Stimulated activated CD4-positive, alpha-beta T cell treated with anti-CD3 and anti-CD28 coated beads, TNF-alpha, amount 100 ng/mL, for 24 hours (primary cell): Measurements from ENCODE around the gene C14orf39.
"Not testable (repeated sequence)": the region's sequence is repeated elsewhere in the genome, so short reads cannot be mapped to it uniquely, and the experiment has no call there.

ENCODE experiments used
- DNase-seq, 3 experiments: peaks; one replicate each; pipeline ENCODE4 v3.0.0-alpha.2; 2020; ENCODE audit warnings: low read depth in 3 of 3

The C14orf39 gene

DNA sequence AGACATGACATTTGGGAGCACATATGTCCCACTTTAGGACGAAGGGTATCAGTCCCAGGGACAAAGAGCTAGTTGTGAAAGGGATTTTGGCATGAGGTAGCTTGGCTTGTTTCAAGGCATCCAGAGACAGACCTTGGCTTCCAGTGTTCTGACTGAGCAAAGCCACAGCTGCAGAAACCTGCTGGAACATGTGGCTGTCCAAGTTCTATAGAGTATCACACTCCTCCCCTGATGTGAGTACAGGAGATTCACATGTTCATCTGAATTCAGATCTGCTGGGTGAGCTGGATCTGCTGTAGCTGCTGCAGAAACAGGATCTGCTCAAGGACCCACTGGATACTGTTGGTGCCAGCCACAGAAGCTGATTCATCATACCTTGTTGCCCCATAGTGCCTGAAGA is 10.1 kb upstream of the C14orf39 start:
- DNase-seq: no peak

DNA sequence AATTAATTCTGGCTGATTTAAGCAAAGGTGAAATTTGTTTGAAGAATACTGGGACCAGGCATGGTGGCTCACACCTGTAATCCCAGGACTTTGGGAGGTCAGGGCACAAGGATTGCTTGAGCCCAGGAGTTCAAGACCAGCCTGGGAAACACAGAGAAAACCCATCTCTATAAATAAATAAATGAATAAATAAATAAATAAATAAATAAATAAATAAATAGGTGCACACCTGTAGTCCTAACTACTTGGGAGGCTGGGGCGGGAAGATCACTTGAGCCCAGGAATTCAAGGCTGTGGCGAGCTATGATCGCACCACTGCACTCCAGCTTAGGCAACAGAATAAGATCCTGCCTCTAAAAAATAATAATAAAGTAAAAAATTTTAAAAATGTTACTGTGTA is 4.4 kb upstream of the C14orf39 start:
- DNase-seq: no peak

DNA sequence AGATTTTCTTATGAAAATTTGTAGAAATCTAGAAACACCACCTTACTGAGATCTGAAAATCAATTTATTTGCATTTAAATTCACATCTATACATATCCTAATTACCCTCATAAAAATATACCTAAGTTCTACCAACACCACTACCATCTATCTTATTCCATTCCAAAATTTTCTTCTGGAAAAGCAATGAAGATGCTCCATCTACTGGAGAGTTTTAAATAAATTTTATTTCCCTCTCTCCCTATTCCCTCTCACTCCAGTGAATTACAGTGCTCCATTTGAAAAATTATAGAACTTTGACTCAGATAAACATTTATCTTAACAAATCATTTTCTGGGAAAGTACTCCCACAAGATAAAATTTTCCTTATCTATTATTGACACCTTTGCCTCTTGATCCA is 2.3 kb upstream of the C14orf39 start:
- no peak for DNase-seq

DNA sequence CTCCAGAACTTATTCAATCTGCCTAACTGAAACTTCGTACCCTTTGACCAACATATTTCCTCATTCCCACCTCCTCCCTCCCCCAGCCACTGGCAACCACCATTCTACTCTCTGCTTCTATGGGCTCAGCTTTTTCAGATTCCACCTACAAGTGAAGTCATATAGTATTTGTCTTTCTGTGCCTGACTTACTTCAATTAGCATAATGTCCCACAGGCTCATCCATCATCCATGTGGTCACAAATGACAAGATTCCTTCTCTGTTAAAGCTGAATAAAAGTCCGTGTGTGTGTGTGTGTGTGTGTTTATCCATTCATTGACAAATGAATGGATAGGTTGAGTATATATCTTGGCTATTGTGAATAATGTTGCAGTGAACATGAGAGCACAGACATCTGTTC is 1.3 kb upstream of the C14orf39 start:
- DNase-seq: no peak

DNA sequence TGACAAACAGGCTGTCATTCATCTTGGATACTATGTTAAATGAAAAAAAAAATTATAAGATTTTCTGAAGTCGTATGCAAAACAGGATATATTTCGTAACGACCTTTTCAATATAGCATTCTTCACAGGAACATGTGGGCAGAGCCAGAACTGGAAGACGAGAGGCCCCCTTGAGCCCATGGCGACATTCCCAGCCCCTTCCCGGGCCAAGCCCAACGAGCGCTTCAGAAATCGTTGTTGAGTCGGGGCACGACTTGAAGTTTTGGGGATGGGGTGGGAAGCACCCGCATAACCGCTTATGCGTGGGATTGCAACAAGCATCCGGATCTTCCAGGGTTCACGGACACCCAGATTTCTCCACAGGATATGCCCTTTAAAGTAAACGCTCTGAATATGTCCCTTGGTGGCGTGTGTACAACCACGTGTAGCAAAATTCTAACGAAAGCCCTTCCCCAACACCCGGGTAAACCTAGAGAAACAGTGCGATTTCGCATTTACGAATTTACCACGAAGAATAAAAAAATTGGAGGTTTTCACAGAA is 736 bp downstream of the C14orf39 start:
- no peak for DNase-seq

DNA sequence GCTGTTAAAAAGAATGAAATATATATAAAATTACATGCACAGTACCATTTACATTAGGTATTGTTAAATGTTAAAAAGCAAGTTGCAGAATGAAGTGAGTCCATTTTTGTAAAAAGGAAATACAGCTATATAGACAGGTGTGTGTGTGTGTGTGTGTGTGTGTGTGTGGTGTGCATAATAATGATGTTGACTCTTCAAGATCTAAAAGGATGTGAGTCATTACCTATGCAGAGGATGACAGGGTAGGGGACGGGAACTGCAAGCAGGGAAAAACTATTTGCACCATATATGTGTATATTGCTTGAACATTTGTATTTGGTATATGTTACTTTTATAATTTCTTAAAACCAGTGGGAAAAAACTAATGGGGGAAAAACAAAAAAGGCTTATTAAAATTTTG is 3.1 kb downstream of the C14orf39 start:
- no peak for DNase-seq

DNA sequence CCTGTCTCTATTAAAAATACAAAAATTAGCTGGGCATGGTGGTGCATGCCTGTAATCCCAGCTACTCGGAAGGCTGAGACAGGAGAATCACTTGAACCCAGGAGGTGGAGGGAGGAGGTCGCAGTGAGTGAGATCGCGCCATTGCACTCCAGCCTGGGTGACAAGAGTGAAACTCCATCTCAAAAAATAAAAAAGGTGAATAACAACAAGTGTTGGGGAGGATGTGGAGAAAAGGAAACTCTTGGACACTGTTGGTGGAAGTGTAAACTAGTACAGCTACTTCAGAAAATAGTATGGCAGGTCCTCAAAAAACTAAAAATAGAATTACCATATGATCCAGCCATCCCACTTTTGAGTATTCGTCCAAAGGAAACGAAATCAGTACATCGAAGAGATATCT is 5.6 kb downstream of the C14orf39 start:
- DNase-seq: not testable (repeated sequence)

DNA sequence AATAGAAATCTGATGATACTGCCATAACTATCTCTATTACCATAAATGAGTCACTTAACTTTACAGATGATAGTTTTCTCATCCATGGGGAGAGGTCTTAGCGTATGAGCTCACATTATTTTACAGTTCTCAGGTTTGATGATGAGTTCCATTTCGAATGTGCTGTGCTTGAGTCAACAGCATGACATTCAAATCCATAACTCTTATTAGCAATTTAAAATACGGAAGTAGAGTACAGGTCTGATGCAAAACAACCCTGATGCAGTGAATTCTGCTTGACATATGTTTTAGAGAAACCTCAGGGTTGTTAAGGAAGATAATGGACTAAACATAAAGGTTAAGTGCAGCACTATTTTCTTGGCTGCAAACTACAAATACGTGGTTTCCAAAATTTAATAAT is 30.0 kb downstream of the C14orf39 start:
- DNase-seq: no peak

DNA sequence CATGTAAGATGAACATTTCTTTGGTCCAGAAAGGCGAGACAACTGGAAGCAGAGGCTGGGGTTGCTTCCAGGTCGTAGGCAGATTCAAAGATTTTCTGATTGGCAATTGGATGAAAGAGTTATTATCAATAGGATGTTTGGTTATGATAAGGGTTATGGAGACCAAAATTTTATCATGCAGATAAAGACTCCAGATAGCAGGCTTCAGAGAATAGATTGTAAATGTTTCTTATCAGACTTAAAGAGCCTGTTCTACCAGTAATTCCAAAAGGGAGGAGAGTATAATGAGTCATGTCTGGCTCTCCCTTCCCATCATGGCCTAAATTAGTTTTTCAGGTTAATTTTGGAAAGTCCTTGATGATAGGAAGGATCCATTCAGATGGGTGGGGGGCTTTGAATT is 55.6 kb downstream of the C14orf39 start:
- no peak for DNase-seq

DNA sequence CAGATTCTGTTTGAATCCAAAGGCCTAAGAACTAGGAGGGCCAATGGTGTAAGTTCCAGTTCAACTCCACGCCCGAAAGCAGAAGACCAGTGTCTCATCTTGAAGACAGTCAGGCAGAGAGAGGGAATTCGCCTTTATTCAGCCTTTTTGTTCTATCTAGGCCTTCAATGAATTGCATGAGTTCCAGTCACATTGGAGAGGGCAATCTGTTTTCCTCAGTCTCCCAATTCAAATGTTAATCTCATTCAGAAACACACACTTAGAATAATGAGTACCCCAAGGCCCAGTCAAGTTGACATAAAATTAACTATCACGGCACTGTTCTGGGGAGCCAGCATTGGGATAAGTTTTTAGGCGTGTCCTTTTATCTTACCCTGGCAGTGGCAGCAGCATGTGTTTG is 65.8 kb downstream of the C14orf39 start:
- DNase-seq: no peak

DNA sequence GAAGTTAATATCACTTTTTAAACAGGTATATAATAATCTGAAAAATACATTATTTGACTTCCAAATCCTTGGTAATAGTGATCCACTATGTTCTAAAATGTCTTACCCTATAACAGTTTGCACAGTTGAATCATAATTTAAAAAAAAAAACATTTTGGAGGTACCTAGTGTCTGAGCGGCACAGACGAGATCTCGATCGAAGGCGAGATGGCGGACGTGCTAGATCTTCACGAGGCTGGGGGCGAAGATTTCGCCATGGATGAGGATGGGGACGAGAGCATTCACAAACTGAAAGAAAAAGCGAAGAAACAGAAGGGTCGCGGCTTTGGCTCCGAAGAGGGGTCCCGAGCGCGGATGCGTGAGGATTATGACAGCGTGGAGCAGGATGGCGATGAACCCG is 88.3 kb downstream of the C14orf39 start:
- DNase-seq: not testable (repeated sequence)

DNA sequence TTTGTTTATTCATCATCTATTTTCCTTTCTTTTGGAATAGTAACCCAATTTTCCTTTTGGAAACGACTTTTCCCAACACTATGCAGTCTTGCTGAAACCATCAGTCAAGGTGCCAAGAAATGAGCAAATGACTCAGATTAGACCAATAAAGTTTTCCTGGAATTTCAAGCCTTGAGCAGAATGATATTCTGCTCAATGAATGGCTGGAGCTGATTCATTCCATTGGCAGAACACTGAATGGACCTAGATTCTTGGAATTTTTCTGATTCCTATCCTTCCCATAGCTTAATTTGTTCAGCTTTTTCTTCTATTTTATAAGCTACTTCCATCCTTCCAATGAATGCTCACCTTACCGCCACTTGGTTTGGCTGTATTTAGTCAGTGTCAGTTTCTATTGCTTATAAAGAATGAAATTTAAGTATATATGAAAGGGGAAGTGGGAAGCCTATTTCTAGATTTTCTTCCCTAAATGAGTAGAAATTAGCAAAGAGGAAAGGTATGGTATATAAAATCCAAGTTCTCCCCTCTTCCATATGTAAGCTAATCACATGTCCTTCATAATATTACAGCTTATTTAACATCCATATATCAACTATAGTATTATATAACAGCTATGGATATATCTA is 89.0 kb downstream of the C14orf39 start:
- no peak for DNase-seq
